GM12878 (cell line): ENCODE results near the gene OR2T27. TPM values are rescaled to one million over a fixed set of nuclear protein-coding genes. Genes with fewer than 3 reads are reported as not detected.

Experiments
- ATAC-seq: fragments of 200-7000 bp; cut with Tn5 transposase; 3 replicates; pipeline ENCODE4 v1.9.1; 2020; ENCODE audit warnings: mild to moderate bottlenecking, moderate library complexity
- BruUV-seq: library from RNA; stranded (reverse); fragments of 400-500 nt; replicated peaks from 2 replicates; lab custom pipeline; 2021; lab: Mats Ljungman, UMichigan
- CTCF ChIA-PET: fragments of 300-600 bp; sonication (Branson Sonifier 250); formaldehyde crosslinking; extraction: SDS; loops from one replicate; lab custom pipeline; 2021; ENCODE audit warnings: inconsistent platforms; lab: Yijun Ruan, JAX
- POLR2A ChIA-PET: fragments of 350-600 bp; formaldehyde crosslinking; extraction: SDS; loops from one replicate; lab custom pipeline; 2021; ENCODE audit warnings: inconsistent platforms; lab: Charles Lee
- RAD21 ChIA-PET: fragments of 300-600 bp; sonication (Branson Sonifier 250); formaldehyde crosslinking; loops from one replicate; lab custom pipeline; 2023; ENCODE audit warnings: antibody characterized with exemption; ENCODE audit not compliant: unreplicated experiment; lab: Charles Lee
- SMC1A ChIA-PET: fragments of 300-600 bp; sonication (Branson Sonifier 250); formaldehyde crosslinking; loops from one replicate; lab custom pipeline; 2023; ENCODE audit not compliant: unreplicated experiment, uncharacterized antibody; lab: Charles Lee
- DNase-seq: peaks from one replicate; pipeline ENCODE4 v3.0.0-alpha.2; 2011; ENCODE audit warnings: low read depth, low spot score
- FAIRE-seq: peaks from 3 replicates; lab custom pipeline; 2011; peaks lifted over from hg19 to GRCh38; lab: Jason Lieb, UNC
- H2AFZ ChIP-seq: 2 replicates; pipeline ENCODE4 v1.6.0; 2011; ENCODE audit warnings: low read depth, low read length, control low read depth; ENCODE audit not compliant: control insufficient read depth
- H3K27ac ChIP-seq: 2 replicates; pipeline ENCODE4 v1.5.1; 2011; ENCODE audit warnings: control low read depth; ENCODE audit not compliant: control insufficient read depth, insufficient read depth
- H3K27me3 ChIP-seq, 2 experiments: replicated peaks in 1 of 2; 2 replicates each; pipeline versions ENCODE4 v1.6.0 to v1.6.1; 2011; ENCODE audit warnings: low read length in 1 of 2; ENCODE audit not compliant: control insufficient read depth in 2 of 2, insufficient read depth in 2 of 2
- H3K36me3 ChIP-seq, 2 experiments: 2 replicates each; pipeline ENCODE4 v1.5.1; 2011; ENCODE audit warnings: low read length in 1 of 2; ENCODE audit not compliant: control insufficient read depth in 2 of 2, insufficient read depth in 2 of 2
- H3K4me1 ChIP-seq: 2 replicates; pipeline ENCODE4 v1.6.1; 2011; ENCODE audit warnings: mild to moderate bottlenecking, low read length, moderate library complexity, mixed read lengths; ENCODE audit not compliant: control insufficient read depth, insufficient read depth
- H3K4me2 ChIP-seq: 2 replicates; pipeline ENCODE4 v1.6.0; 2011; ENCODE audit warnings: control low read depth; ENCODE audit not compliant: control insufficient read depth, insufficient read depth
- H3K4me3 ChIP-seq: fragments of 200-600 bp; sonication (generic); 2 replicates; pipeline ENCODE4 v1.5.1; 2016
- H3K79me2 ChIP-seq: 2 replicates; pipeline ENCODE4 v1.6.0; 2011; ENCODE audit warnings: low read length; ENCODE audit not compliant: control insufficient read depth, insufficient read depth
- H3K9ac ChIP-seq: 2 replicates; pipeline ENCODE4 v1.8.0; 2011; ENCODE audit warnings: low read length, control low read depth, mixed read lengths; ENCODE audit not compliant: control insufficient read depth, insufficient read depth
- H3K9me3 ChIP-seq: replicated peaks from 3 replicates; pipeline ENCODE4 v1.5.1; 2011; ENCODE audit warnings: mild to moderate bottlenecking, low read length; ENCODE audit not compliant: control insufficient read depth, insufficient read depth
- H4K20me1 ChIP-seq: 2 replicates; pipeline ENCODE4 v1.6.0; 2011; ENCODE audit not compliant: control insufficient read depth, insufficient read depth
- ATF3 ChIP-seq: IDR thresholded peaks from 2 replicates; pipeline ENCODE4 v1.6.1; 2011; ENCODE audit warnings: low read depth, mild to moderate bottlenecking, low read length, moderate library complexity, borderline replicate concordance; ENCODE audit errors: extremely low read depth
- CEBPB ChIP-seq, 2 experiments: fragments of 150-350 bp in 1 of 2; IDR thresholded peaks; 2 replicates each; pipeline ENCODE4 v1.6.1; 2012 to 2014; ENCODE audit warnings: low read depth in 2 of 2, low read length in 2 of 2, borderline replicate concordance in 1 of 2, inconsistent platforms in 1 of 2
- CEBPZ ChIP-seq: fragments of 150-350 bp; IDR thresholded peaks from 2 replicates; pipeline ENCODE4 v1.6.1; 2016; ENCODE audit warnings: low read depth, low read length
- FOXK2 ChIP-seq: fragments of 450-650 bp; IDR thresholded peaks from 2 replicates; pipeline ENCODE4 v1.6.1; 2017; ENCODE audit warnings: mild to moderate bottlenecking, moderate library complexity
- NBN ChIP-seq: fragments of 450-650 bp; IDR thresholded peaks from 2 replicates; pipeline ENCODE4 v1.6.1; 2016
- NFIC ChIP-seq: IDR thresholded peaks from 2 replicates; pipeline ENCODE4 v1.6.1; 2012; ENCODE audit warnings: low read depth, mild to moderate bottlenecking, inconsistent platforms, low read length, moderate library complexity
- NR2C2 ChIP-seq: IDR thresholded peaks from 2 replicates; pipeline ENCODE4 v1.6.1; 2011; ENCODE audit warnings: borderline replicate concordance, low read depth; ENCODE audit not compliant: control insufficient read depth, insufficient read length
- POLR2AphosphoS5 ChIP-seq: IDR thresholded peaks from 2 replicates; pipeline ENCODE4 v1.6.1; 2011; ENCODE audit warnings: mild to moderate bottlenecking, low read length, inconsistent platforms
- RAD21 ChIP-seq: IDR thresholded peaks from 2 replicates; pipeline ENCODE4 v1.6.1; 2011; ENCODE audit warnings: mild to moderate bottlenecking, low read depth, low read length, moderate library complexity; ENCODE audit not compliant: insufficient read depth
- SKIL ChIP-seq: fragments of 450-650 bp; IDR thresholded peaks from 2 replicates; pipeline ENCODE4 v1.6.1; 2017; ENCODE audit warnings: mild to moderate bottlenecking, low read depth, inconsistent platforms; ENCODE audit not compliant: poor library complexity, severe bottlenecking
- ZBED1 ChIP-seq: IDR thresholded peaks from 2 replicates; pipeline ENCODE4 v1.6.1; 2016; ENCODE audit warnings: borderline replicate concordance
- ZZZ3 ChIP-seq: IDR thresholded peaks from 2 replicates; pipeline ENCODE4 v1.6.1; 2011; ENCODE audit warnings: low read depth; ENCODE audit not compliant: control insufficient read depth, insufficient read length
- WGBS: methylation state at CpG from one replicate; pipeline ENCODE4 v1.1.6; 2016; ENCODE audit warnings: low lambda C conversion rate; ENCODE audit not compliant: insufficient replicate concordance, insufficient coverage; ENCODE audit errors: missing lambda C conversion rate; 5-methylcytosine and 5-hydroxymethylcytosine counted together
- in situ Hi-C: fragments of 300-500 bp; cut with MboI; formaldehyde crosslinking; loops from 9 replicates; pipeline ENCODE4 v1.14.3; 2018; ENCODE audit warnings: mixed read lengths
- intact Hi-C: fragments of 100-400 bp; cut with micrococcal nuclease; formaldehyde crosslinking; loops from one replicate; pipeline ENCODE4 v1.14.2; 2022; ENCODE audit not compliant: unreplicated experiment
- polyA plus RNA-seq, 11 experiments: library from polyadenylated mRNA; depleted of rRNA in 4 of 11; unstranded in 6 of 11; stranded (reverse) in 5 of 11; fragments of >200 nt; fragmentation: Nextera tagmentation in 4 of 11; fragmentation: Illumina TruSeq in 1 of 11; extraction: Ambion mirVana in 4 of 11; extraction: Trizol in 1 of 11; gene quantifications; 1 replicate in 1 of 11; 2 replicates in 10 of 11; pipeline versions ENCODE4 v1.2.1 to v1.2.3, GENCODE V29; 2011 to 2016; ENCODE audit warnings: inconsistent platforms in 2 of 11, missing spikeins in 2 of 11, low read depth in 1 of 11
- total RNA-seq, 4 experiments: library from RNA; depleted of rRNA in 3 of 4; stranded (reverse); fragments of >200 nt in 3 of 4; fragmentation: Illumina TruSeq in 1 of 4; extraction: Trizol in 1 of 4; gene quantifications; 2 replicates each; pipeline versions ENCODE4 v1.2.1 to v1.2.3, GENCODE V29; 2013 to 2021

Gene OR2T27
- total and polyA plus RNA-seq, 10 of the 15 experiments (the other 5 are each of a cell fraction or from before 2014, with no cell fraction given): 0.13 to 0.33 (median 0.22) TPM; not detected in 3

GRCh38 chr1:248625971-248626370, 29.4 kb downstream of the OR2T27 start (continued):
- TF ChIP-seq CEBPZ: no peak
- TF ChIP-seq NR2C2: no peak

GRCh38 chr1:248625166-248625565, 30.2 kb downstream of the OR2T27 start:
- DNase-seq (no peak), ATAC-seq (no peak), FAIRE-seq (no peak)
- no peaks in the 10 kb centered on the region for H3K4me1 ChIP-seq
- no peaks in the 10 kb centered on the region for H4K20me1 ChIP-seq
- CTCF ChIA-PET: no interaction called here
- H3K9me3 ChIP-seq: no peaks in the 10 kb centered on the region
- POLR2A ChIA-PET: no interaction called here
- in situ Hi-C loops: no loop called here
- no peaks in the 10 kb centered on the region for H3K36me3 ChIP-seq
- RAD21 ChIA-PET: no interaction called here
- no peak overlapping the region for H2AFZ ChIP-seq
- BruUV-seq: no TSS peak
- no peaks in the 10 kb centered on the region for H3K27me3 ChIP-seq
- no peak overlapping the region for H3K4me3 ChIP-seq
- TF ChIP-seq NFIC (no peak), SKIL (no peak), NBN (no peak), ATF3 (no peak), RAD21 (no peak), ZZZ3 (no peak), ZBED1 (no peak), POLR2AphosphoS5 (no peak), CEBPB (IDR thresholded peaks at IDR 0.05; ENCODE audit: borderline replicate concordance in 1 of 2, low read depth in 2 of 2, low read length in 2 of 2) (no peak), FOXK2 (no peak)
- SMC1A ChIA-PET: no interaction called here
- no peaks in the 10 kb centered on the region for H3K79me2 ChIP-seq
- no peak overlapping the region for H3K9ac ChIP-seq
- intact Hi-C loops: no loop called here
- no peak overlapping the region for H3K27ac ChIP-seq
- WGBS: no CpG with 5 or more reads among the region's 4 CpGs
- H3K4me2 ChIP-seq: no peak overlapping the region
